Lower leg skin (tissue), 4 donors: Measurements from ENCODE around the gene MATN1. TPM values are rescaled to one million over a fixed set of nuclear protein-coding genes. Genes with fewer than 3 reads are reported as not detected.

ENCODE experiments used
- DNase-seq, 2 donors: peaks; one replicate each; pipeline ENCODE4 v3.0.0-alpha.2; 2019; ENCODE audit warnings: low spot score in 2 of 2
- H3K4me3 ChIP-seq: fragments of 200-600 bp; sonication (generic); 2 replicates; pipeline ENCODE4 v1.5.1; 2017; ENCODE audit warnings: mild to moderate bottlenecking, low read depth; ENCODE audit not compliant: poor library complexity, severe bottlenecking
- CTCF ChIP-seq, 3 donors: fragments of 450-650 bp; IDR thresholded peaks; one replicate each; pipeline ENCODE4 v1.5.1; 2016; ENCODE audit warnings: antibody characterized with exemption in 3 of 3, mild to moderate bottlenecking in 3 of 3, moderate library complexity in 2 of 3
- POLR2A ChIP-seq, 2 donors: fragments of 450-650 bp; IDR thresholded peaks; one replicate each; pipeline ENCODE4 v1.6.1; 2016 to 2017; ENCODE audit warnings: antibody characterized with exemption in 2 of 2, mild to moderate bottlenecking in 1 of 2, moderate library complexity in 1 of 2
- WGBS, 2 donors: methylation state at CpG; one replicate each; pipeline ENCODE4 v1.1.5; 2018; 5-methylcytosine and 5-hydroxymethylcytosine counted together
- intact Hi-C: fragments of 100-400 bp; cut with DNase I; formaldehyde crosslinking; loops from one replicate; pipeline ENCODE4 v1.15.0; 2023; ENCODE audit warnings: low total_unique reads
- total RNA-seq, 4 donors: library from RNA; depleted of rRNA; stranded (reverse); fragments of >200 nt; gene quantifications; one replicate each; pipeline ENCODE4 v1.1.0, GENCODE V29; 2016

The MATN1 gene
- total RNA-seq, 4 donors from 2014 or later: not detected

DNA sequence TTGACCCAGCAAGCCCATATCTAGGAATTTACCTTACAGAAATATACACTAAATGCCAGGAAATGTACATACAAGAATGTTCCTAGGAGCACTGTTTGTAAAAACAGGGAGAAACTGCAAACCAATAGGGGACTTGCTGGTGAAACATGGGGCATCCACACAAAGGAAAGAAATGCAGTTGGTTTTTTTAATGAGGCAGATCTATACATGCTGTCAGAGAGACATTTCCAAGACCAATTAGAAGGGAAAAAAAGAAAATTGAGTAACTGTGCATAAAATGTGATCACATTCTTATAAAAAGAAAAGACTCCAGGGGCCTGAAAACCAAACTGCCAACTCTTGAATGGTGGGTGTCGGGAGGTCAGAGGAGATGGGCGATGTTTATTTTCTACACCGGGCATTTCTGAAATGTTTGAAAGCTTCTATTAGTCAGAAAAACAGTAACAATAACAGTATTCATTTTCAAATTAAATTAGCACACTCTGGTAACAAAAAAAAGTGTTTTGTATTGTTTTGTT lies 56.6 kb downstream of the MATN1 start:
- 82 to 83% methylated on average over 3 of the region's 3 CpGs for WGBS, 2 donors

GRCh38 chr1:30665216-30666010 lies 58.0 kb downstream of the MATN1 start:
- no peak for TF ChIP-seq POLR2A (IDR thresholded peaks at IDR 0.05)
- TF ChIP-seq CTCF (IDR thresholded peaks at IDR 0.05): no peak
- H3K4me3 ChIP-seq: no peak overlapping the region
- DNase-seq: no peak
- WGBS, 2 donors: 83 to 88% methylated on average over 7 of the region's 7 CpGs
- intact Hi-C loops: no loop called here

More for the DNA sequence above, 56.6 kb downstream of the MATN1 start:
- TF ChIP-seq CTCF (IDR thresholded peaks at IDR 0.05): no peak
- TF ChIP-seq POLR2A (IDR thresholded peaks at IDR 0.05): no peak
- H3K4me3 ChIP-seq: no peak overlapping the region
- intact Hi-C loops: no loop called here
- no peak for DNase-seq

DNA sequence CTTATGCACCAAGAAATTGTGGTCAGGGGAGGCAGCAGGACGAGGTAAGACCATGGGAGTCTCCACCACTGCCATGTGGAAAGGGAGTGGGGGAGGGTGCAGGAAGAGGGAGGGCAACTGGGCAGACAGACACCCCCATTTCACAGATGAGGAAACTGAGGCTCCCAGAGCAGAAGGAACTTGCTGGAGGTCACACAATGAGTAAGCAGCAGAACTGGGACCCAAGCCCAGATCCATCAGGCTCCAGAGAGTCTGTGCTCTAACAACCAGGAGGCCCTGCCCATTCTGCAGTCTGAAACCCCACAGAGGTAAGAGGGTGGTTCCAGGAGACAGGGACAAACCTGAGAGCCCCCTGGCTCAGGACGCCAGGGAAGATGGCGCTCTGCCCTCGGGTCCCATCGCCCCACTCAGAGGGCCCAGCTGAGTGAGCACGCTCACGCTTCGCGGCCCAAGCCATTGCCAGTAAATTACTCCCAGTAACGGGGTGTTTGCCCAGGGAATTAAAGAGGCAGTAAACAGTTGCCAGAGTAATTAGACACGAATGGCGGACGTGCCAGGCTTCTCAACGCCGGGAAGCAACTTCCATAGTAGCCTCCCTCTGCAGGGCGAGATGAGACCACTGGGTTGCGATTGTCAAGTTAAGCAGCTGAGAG lies 59.2 kb downstream of the MATN1 start:
- TF ChIP-seq CTCF (IDR thresholded peaks at IDR 0.05): no peak
- 28 to 49% methylated on average over 17 of the region's 17 CpGs for WGBS, 2 donors
- DNase-seq: no peak
- intact Hi-C loops: no loop called here
- no peak overlapping the region for H3K4me3 ChIP-seq

GRCh38 chr1:30663596-30664091 lies 59.7 kb downstream of the MATN1 start:
- WGBS, 2 donors: 68 to 73% methylated on average over 13 of the region's 13 CpGs
- H3K4me3 ChIP-seq: no peak overlapping the region
- intact Hi-C loops: no loop called here
- TF ChIP-seq POLR2A (IDR thresholded peaks at IDR 0.05) (no peak), CTCF (IDR thresholded peaks at IDR 0.05) (no peak)
- DNase-seq: no peak

DNA sequence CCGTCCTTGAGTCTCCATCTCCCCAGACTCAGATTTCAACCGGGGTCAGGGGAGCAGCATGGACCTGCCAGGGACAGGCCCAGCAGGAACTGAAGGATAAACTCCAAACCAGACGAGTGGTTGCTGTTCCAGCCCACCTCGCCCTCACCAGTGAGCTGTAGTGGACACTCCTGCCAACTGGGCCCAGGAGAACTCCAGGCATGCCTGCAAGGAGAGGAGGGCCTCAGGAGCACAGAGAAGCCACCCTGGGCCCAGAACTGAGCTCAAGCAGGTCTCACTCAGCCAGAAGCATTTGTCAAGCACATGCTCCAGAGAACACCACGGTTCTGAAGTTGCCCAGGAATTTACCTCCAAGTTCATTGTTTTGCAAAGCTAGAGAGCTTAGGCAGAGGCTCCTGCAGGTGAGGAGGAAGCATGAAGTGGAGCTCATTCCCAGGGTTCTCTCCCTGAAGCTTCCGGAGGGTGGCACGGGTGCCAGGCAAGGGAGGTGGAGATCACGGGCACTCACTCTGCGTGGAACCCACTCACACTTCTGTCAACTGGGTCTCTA lies 61.0 kb downstream of the MATN1 start:
- no peak for DNase-seq
- intact Hi-C loops: no loop called here
- H3K4me3 ChIP-seq: no peak overlapping the region
- TF ChIP-seq CTCF (IDR thresholded peaks at IDR 0.05): no peak
- WGBS, 2 donors: 70% methylated on average over 8 to 9 of the region's 9 CpGs
